ENCODE data around the gene MAP2K2. TPM values are rescaled to one million over a fixed set of nuclear protein-coding genes. Genes with fewer than 3 reads are reported as not detected.

The MAP2K2 gene
- polyA plus RNA-seq, 2 of the 4 experiments (the other 2 are of a cell fraction), result 41.7 to 115 TPM

DNA sequence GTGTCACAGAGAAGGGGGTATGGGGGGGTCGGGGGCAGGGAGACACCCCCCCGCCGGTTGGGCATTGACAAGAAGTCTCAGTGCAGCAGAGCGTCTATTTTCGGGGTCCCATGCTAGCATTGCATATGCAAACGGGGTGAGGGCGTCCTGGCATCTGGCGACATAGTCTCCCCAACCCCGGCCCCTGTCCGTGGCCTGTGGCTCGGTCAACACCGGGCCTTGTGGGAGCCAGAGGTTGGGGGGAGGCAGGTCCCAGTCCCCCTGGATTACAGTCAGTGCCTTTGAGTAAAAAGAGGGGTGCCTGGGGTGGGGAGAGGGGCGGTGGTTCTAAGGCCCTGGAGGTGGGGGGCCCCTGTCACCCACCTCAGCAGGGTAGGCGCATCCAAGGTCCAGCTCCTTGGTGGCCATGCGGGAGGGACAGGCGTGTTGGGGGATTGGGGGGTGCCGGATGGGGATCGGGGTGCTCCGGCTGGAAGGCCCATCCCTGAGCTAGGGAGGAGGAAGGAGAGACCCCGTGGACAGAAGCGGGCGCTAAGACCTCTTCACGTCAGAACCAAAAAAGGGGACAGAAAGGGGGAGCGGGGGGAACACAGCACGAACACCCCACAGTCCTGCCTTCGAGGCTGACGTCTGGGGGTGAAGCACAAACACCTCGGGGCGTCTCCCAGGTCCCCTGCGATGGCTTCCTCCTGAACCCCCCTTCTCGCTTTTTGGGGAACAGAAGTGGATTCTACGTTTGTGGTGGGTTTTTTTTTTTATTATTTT is 78.1 kb downstream of the MAP2K2 start:
- Histone ChIP-seq H3K4me3 (no peak overlapping the region), H3K4me1 (no peaks in the 10 kb centered on the region), H3K4me2 (no peak overlapping the region), H3K9me3 (no peaks in the 10 kb centered on the region), H3K27ac (no peak overlapping the region)
- TF ChIP-seq, protein P1, sequence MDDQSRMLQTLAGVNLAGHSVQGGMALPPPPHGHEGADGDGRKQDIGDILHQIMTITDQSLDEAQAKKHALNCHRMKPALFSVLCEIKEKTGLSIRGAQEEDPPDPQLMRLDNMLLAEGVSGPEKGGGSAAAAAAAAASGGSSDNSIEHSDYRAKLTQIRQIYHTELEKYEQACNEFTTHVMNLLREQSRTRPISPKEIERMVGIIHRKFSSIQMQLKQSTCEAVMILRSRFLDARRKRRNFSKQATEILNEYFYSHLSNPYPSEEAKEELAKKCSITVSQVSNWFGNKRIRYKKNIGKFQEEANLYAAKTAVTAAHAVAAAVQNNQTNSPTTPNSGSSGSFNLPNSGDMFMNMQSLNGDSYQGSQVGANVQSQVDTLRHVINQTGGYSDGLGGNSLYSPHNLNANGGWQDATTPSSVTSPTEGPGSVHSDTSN (IDR thresholded peaks at IDR 0.05), result no peak
- no peak for TF ChIP-seq NR3C1 (IDR thresholded peaks at IDR 0.05)
- TF ChIP-seq, protein P2, sequence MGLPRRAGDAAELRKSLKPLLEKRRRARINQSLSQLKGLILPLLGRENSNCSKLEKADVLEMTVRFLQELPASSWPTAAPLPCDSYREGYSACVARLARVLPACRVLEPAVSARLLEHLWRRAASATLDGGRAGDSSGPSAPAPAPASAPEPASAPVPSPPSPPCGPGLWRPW (IDR thresholded peaks at IDR 0.05), result no peak
- TF ChIP-seq, protein P3, sequence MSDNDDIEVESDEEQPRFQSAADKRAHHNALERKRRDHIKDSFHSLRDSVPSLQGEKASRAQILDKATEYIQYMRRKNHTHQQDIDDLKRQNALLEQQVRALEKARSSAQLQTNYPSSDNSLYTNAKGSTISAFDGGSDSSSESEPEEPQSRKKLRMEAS (IDR thresholded peaks at IDR 0.05), result no peak
- TF ChIP-seq BHLHE40 (IDR thresholded peaks at IDR 0.05; ENCODE audit: low read depth, low read length), result no peak
- no peak for TF ChIP-seq SMC3 (IDR thresholded peaks at IDR 0.05)
- TF ChIP-seq, protein P4, sequence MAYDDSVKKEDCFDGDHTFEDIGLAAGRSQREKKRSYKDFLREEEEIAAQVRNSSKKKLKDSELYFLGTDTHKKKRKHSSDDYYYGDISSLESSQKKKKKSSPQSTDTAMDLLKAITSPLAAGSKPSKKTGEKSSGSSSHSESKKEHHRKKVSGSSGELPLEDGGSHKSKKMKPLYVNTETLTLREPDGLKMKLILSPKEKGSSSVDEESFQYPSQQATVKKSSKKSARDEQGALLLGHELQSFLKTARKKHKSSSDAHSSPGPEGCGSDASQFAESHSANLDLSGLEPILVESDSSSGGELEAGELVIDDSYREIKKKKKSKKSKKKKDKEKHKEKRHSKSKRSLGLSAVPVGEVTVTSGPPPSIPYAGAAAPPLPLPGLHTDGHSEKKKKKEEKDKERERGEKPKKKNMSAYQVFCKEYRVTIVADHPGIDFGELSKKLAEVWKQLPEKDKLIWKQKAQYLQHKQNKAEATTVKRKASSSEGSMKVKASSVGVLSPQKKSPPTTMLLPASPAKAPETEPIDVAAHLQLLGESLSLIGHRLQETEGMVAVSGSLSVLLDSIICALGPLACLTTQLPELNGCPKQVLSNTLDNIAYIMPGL (CRISPR knock-in tag; IDR thresholded peaks at IDR 0.05; ENCODE audit: borderline replicate concordance), result no peak
- DNase-seq (ENCODE audit: low read depth in 1 of 2, low spot score in 1 of 2) (no peak), FAIRE-seq (no peak), ATAC-seq (no peak)
- ChIA-PET CTCF (interaction anchor here (1.1 to 1.3 kb wide), 2 partner anchors 18 to 161 kb away, joined by 4 to 7 read pairs; no protein-coding TSS in a partner anchor), POLR2A (no interaction called here)
- 91% methylated on average over 28 of the region's 32 CpGs for WGBS (ENCODE audit: missing lambda C conversion rate)

DNA sequence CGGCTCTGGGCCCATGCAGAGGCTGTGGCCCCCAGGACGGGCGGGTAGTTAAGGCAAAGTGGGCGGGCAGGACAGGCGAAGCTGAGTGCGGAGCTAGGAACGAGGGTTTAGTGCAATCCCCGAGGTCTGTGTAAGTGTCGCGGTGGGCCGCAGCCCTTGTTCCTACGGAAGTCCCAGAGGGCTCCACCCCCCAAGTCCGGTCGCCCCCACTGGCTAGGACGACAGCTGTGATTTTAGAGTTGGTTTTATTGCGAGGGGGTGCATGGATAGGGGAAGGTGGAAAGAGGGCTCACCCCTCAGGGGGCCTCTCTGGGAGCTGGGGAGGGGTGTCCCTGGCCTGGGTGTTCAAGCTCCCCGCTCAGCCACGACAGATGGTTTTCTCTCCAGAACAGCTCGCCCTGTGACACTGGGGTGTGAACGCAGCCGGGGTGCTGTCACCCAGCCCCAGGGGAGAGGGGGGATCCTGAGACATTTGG is 78.9 kb downstream of the MAP2K2 start:
- FAIRE-seq (no peak), DNase-seq (ENCODE audit: low read depth in 1 of 2, low spot score in 1 of 2) (no peak), ATAC-seq (no peak)
- ChIA-PET POLR2A (no interaction called here), CTCF (interaction anchor here (0.6 to 1.3 kb wide), 3 partner anchors 19 to 162 kb away, joined by 4 to 7 read pairs (median 4); no protein-coding TSS in a partner anchor)
- Histone ChIP-seq H3K4me2 (no peak overlapping the region), H3K27ac (no peak overlapping the region), H3K9me3 (no peaks in the 10 kb centered on the region), H3K4me3 (no peak overlapping the region), H3K4me1 (no peaks in the 10 kb centered on the region)
- WGBS (ENCODE audit: missing lambda C conversion rate), result 89% methylated on average over 21 of the region's 21 CpGs
- TF ChIP-seq, protein P4 (CRISPR knock-in tag; IDR thresholded peaks at IDR 0.05; ENCODE audit: borderline replicate concordance), result no peak
- TF ChIP-seq RARB (CRISPR knock-in tag; IDR thresholded peaks at IDR 0.05), result no peak

DNA sequence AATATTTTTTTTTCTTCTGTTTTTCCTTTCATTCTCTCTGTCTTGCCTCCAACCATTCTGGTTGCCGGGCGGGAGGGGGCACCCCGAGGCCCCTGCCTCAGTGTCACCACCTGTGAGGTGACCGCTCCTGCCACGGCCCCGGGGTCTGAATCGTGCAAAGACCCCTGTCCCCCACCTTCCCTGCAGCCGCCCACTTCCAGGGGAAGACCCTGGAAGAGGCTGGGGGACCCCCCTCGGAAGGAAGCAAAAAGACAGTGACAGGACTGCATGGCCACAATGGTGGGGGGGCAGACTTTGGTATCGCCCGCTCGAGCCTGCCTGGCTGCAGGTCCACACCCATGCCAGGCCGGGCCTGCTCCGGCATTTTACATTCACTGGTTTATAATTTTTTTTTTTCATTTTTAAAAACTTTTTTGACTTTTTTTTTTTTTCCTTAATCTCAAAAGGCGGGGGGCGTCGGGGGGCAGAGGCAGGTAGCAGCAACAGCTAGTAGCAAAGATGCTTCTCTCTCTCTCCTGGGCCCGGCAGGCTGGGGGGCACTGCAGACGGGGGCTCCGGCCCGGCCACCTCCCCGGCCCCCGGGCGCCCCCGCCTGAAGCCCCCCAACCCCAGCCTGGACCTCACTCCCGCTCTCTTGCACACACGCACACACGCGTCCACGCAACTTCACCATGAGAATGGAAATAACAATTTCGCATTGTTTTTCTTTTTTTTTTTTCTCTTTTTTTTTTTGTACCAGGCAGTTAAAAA is 79.8 kb downstream of the MAP2K2 start:
- DNase-seq (ENCODE audit: low read depth in 1 of 2, low spot score in 1 of 2), result no peak
- WGBS (ENCODE audit: missing lambda C conversion rate), result 88% methylated on average over 31 of the region's 31 CpGs

More for the DNA sequence above, 79.8 kb downstream of the MAP2K2 start:
- FAIRE-seq (no peak), ATAC-seq (no peak)
- H3K27ac ChIP-seq, result no peak overlapping the region
- ChIA-PET POLR2A (no interaction called here), CTCF (interaction anchor here (0.6 to 1.3 kb wide), 2 partner anchors 97 to 163 kb away, joined by 4 to 7 read pairs; no protein-coding TSS in a partner anchor)
- H3K4me3 ChIP-seq, result no peak overlapping the region
- no peaks in the 10 kb centered on the region for H3K4me1 ChIP-seq
- TF ChIP-seq BHLHE40 (IDR thresholded peaks at IDR 0.05; ENCODE audit: low read depth, low read length) (no peak), RFX5 (IDR thresholded peaks at IDR 0.05) (no peak), POLR2AphosphoS2 (conservative IDR thresholded peaks at IDR 0.05; ENCODE audit: low read length) (no peak), TFCP2L1 (CRISPR knock-in tag; IDR thresholded peaks at IDR 0.05) (no peak), ZFP36 (IDR thresholded peaks at IDR 0.05; ENCODE audit: borderline replicate concordance, partially characterized antibody) (no peak), SREBF2 (IDR thresholded peaks at IDR 0.05) (no peak), CHD2 (IDR thresholded peaks at IDR 0.05; ENCODE audit: low read length, partially characterized antibody) (no peak), HEYL (CRISPR knock-in tag; IDR thresholded peaks at IDR 0.05) (no peak), ESRRA (IDR thresholded peaks at IDR 0.05; ENCODE audit: borderline replicate concordance, low read length) (no peak)
- H3K9me3 ChIP-seq, result no peaks in the 10 kb centered on the region
- H3K4me2 ChIP-seq, result no peak overlapping the region

Measured in A549 (cell line).